ENCODE results near the gene IFI27L1. TPM values are rescaled to one million over a fixed set of nuclear protein-coding genes. Genes with fewer than 3 reads are reported as not detected.

IFI27L1 gene, protein sequence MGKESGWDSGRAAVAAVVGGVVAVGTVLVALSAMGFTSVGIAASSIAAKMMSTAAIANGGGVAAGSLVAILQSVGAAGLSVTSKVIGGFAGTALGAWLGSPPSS
- 37.2 and 59.4 TPM in 2 replicates for total RNA-seq

DNA sequence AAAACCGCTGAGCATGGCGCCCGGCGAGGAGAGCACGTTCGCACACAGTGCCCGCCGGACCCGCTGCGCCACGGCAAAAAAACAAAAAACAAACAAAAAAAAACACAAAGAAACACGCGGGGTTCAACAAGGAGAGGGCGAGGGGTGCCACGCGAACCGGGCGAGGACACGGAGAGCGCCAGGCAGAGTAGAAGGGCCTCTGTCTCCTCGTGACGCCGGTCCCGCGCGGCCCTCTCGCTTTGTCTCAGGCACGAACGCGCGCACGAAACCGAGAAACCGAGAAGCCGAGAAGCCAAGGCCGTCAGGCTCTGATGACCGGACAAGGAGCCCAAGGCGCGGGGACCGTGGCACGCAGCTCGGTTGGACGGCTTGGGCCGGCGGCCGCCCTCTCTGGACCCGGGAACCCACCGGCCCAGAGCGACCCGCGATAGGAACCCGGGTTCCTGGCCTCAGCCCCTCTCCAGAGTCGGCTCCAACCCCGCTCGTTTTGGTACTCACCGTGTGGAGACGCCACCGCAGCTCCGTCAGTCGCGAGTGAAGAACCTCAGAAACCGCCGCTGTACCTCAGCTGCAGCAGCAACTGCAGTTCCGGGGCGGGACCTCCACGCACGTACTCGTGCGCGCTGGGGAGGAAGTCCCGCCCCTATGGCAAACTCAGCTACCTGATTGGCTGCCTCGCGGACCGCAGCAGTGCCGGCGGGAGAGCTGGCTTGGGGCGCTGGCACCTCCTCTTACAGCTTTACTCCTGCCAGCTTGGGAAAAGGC, at the start of gene IFI27L1, which contains the start of gene DDX24:
Gene IFI27L1 (plus strand): TSS at position 690 of the 765 bp plus-strand sequence. CDS start 15,628 bp downstream, outside the sequence.
Gene DDX24 (minus strand): TSS at position 582 of the 765 bp plus-strand sequence. CDS start 1,460 bp downstream, outside the sequence.

DNA sequence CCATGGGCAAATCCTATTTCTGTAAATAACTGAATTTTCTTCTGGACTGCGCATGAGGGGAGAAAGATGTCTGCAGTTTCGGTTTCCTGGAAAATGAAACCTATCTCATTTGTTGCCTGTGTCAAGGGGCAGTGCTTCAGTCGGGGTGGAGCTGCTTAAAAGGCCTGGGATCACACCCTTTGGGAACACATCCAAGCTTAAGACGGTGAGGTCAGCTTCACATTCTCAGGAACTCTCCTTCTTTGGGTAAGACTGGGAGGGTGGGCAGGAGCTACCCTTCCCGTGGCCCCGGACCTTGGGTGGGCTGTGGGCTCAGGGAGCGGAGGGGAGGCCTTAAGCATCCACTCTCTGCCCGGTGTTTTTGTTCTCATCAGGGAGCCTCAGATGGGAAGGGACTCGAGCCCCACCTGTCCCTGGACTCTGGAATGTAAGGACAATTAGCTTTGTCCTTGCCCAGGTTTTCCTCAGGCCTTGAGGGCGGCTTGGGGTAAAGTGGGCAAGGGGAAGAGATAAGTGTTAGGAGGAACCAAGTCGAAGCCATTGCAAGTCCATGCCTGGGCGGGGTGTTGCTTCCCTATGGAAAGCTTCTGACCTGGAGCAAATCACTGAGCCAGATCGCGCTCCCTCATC, 29.6 kb downstream of the IFI27L1 start, which contains the start of gene IFI27:
Gene IFI27 (plus strand): TSS at position 185 of the 630 bp plus-strand sequence.

GRCh38 chr14:94129111-94129757, 48.1 kb downstream of the IFI27L1 start, which contains the start of gene IFI27L2:
TSS of gene IFI27L2 (minus strand) at chr14:94129604. CDS start at chr14:94129564, 40 bp downstream.

Other genes starting within 250 kb of the IFI27L1 start
- gene FAM181A, start 154.0 kb upstream of the IFI27L1 start, total RNA-seq: not detected in 2 replicates
- gene ASB2, start 104.7 kb upstream of the IFI27L1 start, total RNA-seq: 0.58 TPM in 1 of 2 replicates, not detected in the other
- not detected in 2 replicates for gene CCDC197, start 84.0 kb upstream of the IFI27L1 start, total RNA-seq
- gene OTUB2, start 55.0 kb upstream of the IFI27L1 start, total RNA-seq: 1.6 and 4.0 TPM in 2 replicates
- 89.9 and 94.8 TPM in 2 replicates for gene DDX24, start 108 bp upstream of the IFI27L1 start, total RNA-seq
- gene IFI27, start 29.4 kb downstream of the IFI27L1 start, total RNA-seq: 0.58 and 1.4 TPM in 2 replicates
- 144 and 259 TPM in 2 replicates for gene IFI27L2, start 48.3 kb downstream of the IFI27L1 start, total RNA-seq
- gene PPP4R4, start 93.0 kb downstream of the IFI27L1 start, total RNA-seq: under 0.01 TPM in 1 of 2 replicates, not detected in the other
- gene SERPINA10, start 212.0 kb downstream of the IFI27L1 start, total RNA-seq: not detected in 2 replicates
- gene SERPINA6, start 242.0 kb downstream of the IFI27L1 start, total RNA-seq: not detected in 2 replicates